Measurements from ENCODE around the gene CREBBP.

CREBBP gene

DNA sequence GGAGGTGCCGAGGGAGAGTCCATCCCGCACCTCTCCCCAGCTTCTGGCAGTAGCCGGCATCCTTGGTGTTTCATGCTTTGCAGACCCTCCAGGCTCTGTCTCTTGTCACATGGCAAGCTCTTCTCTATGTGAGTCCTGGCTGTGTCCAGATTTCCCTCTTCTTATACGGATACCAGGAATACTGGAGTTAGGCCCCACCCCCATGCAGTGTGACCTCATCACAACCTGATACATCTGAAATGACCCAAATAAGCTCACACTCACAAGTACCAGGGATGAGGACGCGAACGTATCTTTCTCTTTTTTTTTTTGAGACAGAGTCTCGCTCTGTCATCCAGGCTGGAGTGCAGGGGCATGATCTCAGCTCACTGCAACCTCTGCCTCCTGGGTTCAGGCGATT, 186.5 kb downstream of the CREBBP start:
- no peak for TF ChIP-seq FOXM1 (IDR thresholded peaks at IDR 0.05; ENCODE audit: borderline replicate concordance, low read depth)
- TF ChIP-seq TAF1 (IDR thresholded peaks at IDR 0.05; ENCODE audit: low read depth), result no peak
- TF ChIP-seq, protein P1, sequence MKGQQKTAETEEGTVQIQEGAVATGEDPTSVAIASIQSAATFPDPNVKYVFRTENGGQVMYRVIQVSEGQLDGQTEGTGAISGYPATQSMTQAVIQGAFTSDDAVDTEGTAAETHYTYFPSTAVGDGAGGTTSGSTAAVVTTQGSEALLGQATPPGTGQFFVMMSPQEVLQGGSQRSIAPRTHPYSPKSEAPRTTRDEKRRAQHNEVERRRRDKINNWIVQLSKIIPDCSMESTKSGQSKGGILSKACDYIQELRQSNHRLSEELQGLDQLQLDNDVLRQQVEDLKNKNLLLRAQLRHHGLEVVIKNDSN (IDR thresholded peaks at IDR 0.05), result no peak
- TF ChIP-seq ZBTB7A (IDR thresholded peaks at IDR 0.05; ENCODE audit: low read depth), result no peak
- TF ChIP-seq NFIC (IDR thresholded peaks at IDR 0.05), result no peak
- no peak for TF ChIP-seq RAD21 (IDR thresholded peaks at IDR 0.05; ENCODE audit: low read depth)
- TF ChIP-seq, protein P2, sequence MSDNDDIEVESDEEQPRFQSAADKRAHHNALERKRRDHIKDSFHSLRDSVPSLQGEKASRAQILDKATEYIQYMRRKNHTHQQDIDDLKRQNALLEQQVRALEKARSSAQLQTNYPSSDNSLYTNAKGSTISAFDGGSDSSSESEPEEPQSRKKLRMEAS (IDR thresholded peaks at IDR 0.05), result no peak
- TF ChIP-seq TEAD4 (IDR thresholded peaks at IDR 0.05), result no peak

DNA sequence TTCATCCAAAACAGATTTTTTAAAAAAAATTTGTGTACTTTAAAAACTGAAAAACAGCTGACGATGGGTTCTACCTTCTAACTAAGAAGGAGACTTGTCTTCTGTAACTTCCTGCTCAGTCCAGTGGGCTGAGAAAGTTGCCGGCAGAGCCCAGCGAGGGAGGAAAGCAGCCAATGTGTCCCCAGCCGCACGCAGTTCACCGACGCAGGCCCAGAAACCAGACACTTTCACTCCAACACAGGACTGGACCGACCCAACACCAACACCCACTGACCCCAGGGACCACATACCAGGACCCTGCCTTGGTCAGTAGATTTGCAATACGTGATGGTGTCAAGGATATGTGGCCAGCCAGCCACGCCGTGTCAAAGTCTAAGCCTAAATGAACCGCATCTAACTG, 188.8 kb downstream of the CREBBP start:
- TF ChIP-seq TEAD4 (IDR thresholded peaks at IDR 0.05) (no peak), TAF1 (IDR thresholded peaks at IDR 0.05; ENCODE audit: low read depth) (no peak), YY1 (IDR thresholded peaks at IDR 0.05; ENCODE audit: low read depth) (no peak), EP300 (IDR thresholded peaks at IDR 0.05; ENCODE audit: borderline replicate concordance) (no peak), NFIC (IDR thresholded peaks at IDR 0.05) (no peak)
- TF ChIP-seq, protein P1 (IDR thresholded peaks at IDR 0.05), result no peak
- TF ChIP-seq, protein P2 (IDR thresholded peaks at IDR 0.05), result no peak

DNA sequence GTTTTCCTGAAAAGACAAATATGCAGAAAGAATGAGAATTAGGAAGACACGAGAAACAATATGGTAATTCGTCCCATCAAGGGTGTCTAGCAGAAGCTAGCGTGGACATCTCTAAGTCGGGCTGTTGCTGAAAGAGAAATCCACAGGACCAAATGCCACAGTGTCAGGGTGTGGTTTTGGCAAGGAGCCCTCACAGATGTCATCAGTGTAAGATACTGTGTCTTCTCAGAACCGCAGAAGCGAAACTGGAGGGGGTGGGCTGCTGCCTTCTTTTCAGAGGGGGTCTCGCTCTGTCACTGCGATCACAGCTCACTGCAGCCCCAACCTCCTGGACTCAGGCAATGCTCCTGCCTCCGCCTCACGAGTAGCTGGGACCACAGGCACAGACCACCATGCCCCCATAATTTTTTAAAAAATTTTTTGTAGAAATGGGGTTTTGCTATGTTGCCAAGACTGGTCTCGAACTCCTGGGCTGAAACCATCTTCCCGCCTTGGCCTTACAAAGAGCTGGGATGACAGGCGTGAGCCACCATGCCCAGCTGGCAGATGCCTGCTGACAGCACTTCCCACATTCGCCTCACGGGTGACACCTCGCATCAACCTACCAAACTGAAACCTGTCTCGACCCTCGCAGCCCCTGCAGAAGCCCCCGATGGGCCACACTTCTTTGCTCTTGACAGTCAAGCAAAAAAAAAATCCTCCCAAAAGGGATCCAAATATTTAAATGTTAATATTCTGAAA, 189.4 kb downstream of the CREBBP start:
- TF ChIP-seq NFIC (IDR thresholded peaks at IDR 0.05) (no peak), YY1 (IDR thresholded peaks at IDR 0.05; ENCODE audit: low read depth) (no peak), EP300 (IDR thresholded peaks at IDR 0.05; ENCODE audit: borderline replicate concordance) (no peak), TAF1 (IDR thresholded peaks at IDR 0.05; ENCODE audit: low read depth) (no peak), RAD21 (IDR thresholded peaks at IDR 0.05; ENCODE audit: low read depth) (no peak), CREB1 (IDR thresholded peaks at IDR 0.05; ENCODE audit: low read depth) (no peak), ZBTB7A (IDR thresholded peaks at IDR 0.05; ENCODE audit: low read depth) (no peak), TCF12 (IDR thresholded peaks at IDR 0.05; ENCODE audit: low read depth) (no peak), EGR1 (IDR thresholded peaks at IDR 0.05) (no peak)
- TF ChIP-seq, protein P3, sequence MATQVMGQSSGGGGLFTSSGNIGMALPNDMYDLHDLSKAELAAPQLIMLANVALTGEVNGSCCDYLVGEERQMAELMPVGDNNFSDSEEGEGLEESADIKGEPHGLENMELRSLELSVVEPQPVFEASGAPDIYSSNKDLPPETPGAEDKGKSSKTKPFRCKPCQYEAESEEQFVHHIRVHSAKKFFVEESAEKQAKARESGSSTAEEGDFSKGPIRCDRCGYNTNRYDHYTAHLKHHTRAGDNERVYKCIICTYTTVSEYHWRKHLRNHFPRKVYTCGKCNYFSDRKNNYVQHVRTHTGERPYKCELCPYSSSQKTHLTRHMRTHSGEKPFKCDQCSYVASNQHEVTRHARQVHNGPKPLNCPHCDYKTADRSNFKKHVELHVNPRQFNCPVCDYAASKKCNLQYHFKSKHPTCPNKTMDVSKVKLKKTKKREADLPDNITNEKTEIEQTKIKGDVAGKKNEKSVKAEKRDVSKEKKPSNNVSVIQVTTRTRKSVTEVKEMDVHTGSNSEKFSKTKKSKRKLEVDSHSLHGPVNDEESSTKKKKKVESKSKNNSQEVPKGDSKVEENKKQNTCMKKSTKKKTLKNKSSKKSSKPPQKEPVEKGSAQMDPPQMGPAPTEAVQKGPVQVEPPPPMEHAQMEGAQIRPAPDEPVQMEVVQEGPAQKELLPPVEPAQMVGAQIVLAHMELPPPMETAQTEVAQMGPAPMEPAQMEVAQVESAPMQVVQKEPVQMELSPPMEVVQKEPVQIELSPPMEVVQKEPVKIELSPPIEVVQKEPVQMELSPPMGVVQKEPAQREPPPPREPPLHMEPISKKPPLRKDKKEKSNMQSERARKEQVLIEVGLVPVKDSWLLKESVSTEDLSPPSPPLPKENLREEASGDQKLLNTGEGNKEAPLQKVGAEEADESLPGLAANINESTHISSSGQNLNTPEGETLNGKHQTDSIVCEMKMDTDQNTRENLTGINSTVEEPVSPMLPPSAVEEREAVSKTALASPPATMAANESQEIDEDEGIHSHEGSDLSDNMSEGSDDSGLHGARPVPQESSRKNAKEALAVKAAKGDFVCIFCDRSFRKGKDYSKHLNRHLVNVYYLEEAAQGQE (IDR thresholded peaks at IDR 0.05; ENCODE audit: low read depth), result no peak
- TF ChIP-seq, protein P1 (IDR thresholded peaks at IDR 0.05), result no peak
- TF ChIP-seq, protein P2 (IDR thresholded peaks at IDR 0.05), result no peak

DNA sequence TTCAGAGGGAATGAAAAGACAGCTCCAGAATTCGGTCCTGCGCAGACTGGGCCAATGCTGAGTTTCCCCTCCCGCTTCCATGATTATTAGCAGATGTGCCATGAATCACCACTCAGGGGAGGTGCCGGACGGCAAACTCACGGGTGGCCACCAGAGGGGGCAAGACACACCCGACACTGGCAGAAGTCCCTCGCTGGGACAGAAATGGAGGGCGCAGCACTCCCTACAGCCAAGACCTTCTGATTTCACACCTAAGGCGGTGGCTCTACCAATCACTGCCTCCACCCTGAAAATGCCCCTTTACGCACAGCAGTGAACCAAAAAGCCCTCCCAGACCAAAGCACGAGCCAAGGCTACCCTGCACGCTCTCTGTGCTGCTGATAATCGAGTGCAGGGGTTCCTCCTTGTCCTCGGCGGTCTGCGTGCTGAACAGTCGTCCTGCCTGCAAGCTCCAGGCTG, 190.0 kb downstream of the CREBBP start:
- TF ChIP-seq TCF12 (IDR thresholded peaks at IDR 0.05; ENCODE audit: low read depth), result peak; percentile 51; the same call in 1 of the 2 replicates
- no peak for TF ChIP-seq FOXM1 (IDR thresholded peaks at IDR 0.05; ENCODE audit: borderline replicate concordance, low read depth)
- TF ChIP-seq RAD21 (IDR thresholded peaks at IDR 0.05; ENCODE audit: low read depth), result peak; percentile 68
- TF ChIP-seq, protein P1 (IDR thresholded peaks at IDR 0.05), result no peak
- TF ChIP-seq YY1 (IDR thresholded peaks at IDR 0.05; ENCODE audit: low read depth), result 0 out of 2 replicates have a peak, but pooled peaks have one; percentile 50
- no peak for TF ChIP-seq TAF1 (IDR thresholded peaks at IDR 0.05; ENCODE audit: low read depth)

DNA sequence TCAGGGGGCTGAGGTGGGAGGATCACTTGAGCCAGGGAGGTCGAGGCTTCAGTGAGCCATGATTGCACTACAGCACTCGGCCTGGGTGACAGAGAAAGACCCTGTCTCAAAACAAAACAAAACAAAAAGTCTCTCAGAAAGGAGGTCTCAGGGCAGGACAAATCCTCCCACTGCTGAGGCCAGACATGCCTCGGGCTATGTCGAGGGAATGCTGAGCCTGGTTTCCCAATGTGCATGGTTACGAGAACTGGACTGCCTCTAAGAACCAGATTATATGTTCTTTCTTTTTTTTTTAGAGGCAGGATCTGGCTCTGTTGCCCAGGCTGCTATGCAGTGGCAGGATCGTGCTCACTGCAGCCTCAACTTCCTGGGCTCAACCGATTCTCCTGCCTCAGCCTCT, 190.8 kb downstream of the CREBBP start:
- TF ChIP-seq NFIC (IDR thresholded peaks at IDR 0.05), result no peak
- TF ChIP-seq, protein P3 (IDR thresholded peaks at IDR 0.05; ENCODE audit: low read depth), result no peak
- TF ChIP-seq RAD21 (IDR thresholded peaks at IDR 0.05; ENCODE audit: low read depth), result no peak
- no peak for TF ChIP-seq CEBPB (IDR thresholded peaks at IDR 0.05)
- no peak for TF ChIP-seq FOXM1 (IDR thresholded peaks at IDR 0.05; ENCODE audit: borderline replicate concordance, low read depth)
- no peak for TF ChIP-seq TEAD4 (IDR thresholded peaks at IDR 0.05)
- TF ChIP-seq CREB1 (IDR thresholded peaks at IDR 0.05; ENCODE audit: low read depth), result no peak
- no peak for TF ChIP-seq TCF12 (IDR thresholded peaks at IDR 0.05; ENCODE audit: low read depth)
- TF ChIP-seq EP300 (IDR thresholded peaks at IDR 0.05; ENCODE audit: borderline replicate concordance), result no peak
- TF ChIP-seq, protein P1 (IDR thresholded peaks at IDR 0.05), result no peak
- no peak for TF ChIP-seq TAF1 (IDR thresholded peaks at IDR 0.05; ENCODE audit: low read depth)
- TF ChIP-seq, protein P2 (IDR thresholded peaks at IDR 0.05), result no peak
- no peak for TF ChIP-seq ZBTB7A (IDR thresholded peaks at IDR 0.05; ENCODE audit: low read depth)
- TF ChIP-seq YY1 (IDR thresholded peaks at IDR 0.05; ENCODE audit: low read depth), result no peak
- no peak for TF ChIP-seq EGR1 (IDR thresholded peaks at IDR 0.05)

Measured in Ishikawa (cell line).